ENCODE measurements around the gene TRAF3.

The TRAF3 gene

GRCh38 chr14:102758087-102758486, 19.2 kb upstream of the TRAF3 start:
- Histone ChIP-seq H3K9ac (ENCODE audit: low read length) (no peak overlapping the region), H3K4me2 (ENCODE audit: low read depth, low read length, poor library complexity, severe bottlenecking) (no peak overlapping the region), H3K9me3 (ENCODE audit: insufficient read depth, low read length) (no peaks in the 10 kb centered on the region), H3K4me3 (ENCODE audit: insufficient read depth, low read length, poor library complexity, severe bottlenecking) (no peak overlapping the region), H4K20me1 (ENCODE audit: low read depth, low read length) (no peaks in the 10 kb centered on the region), H3K27ac (ENCODE audit: low read depth, low read length) (no peak overlapping the region), H3K9me2 (replicated peaks; ENCODE audit: insufficient read depth, low read length) (no peaks in the 10 kb centered on the region), H3K79me2 (ENCODE audit: insufficient read depth, low read length) (no peaks in the 10 kb centered on the region), H3F3A (ENCODE audit: insufficient read depth) (no peaks in the 10 kb centered on the region), H3K27me3 (ENCODE audit: low read length) (no peaks in the 10 kb centered on the region), H3K36me3 (ENCODE audit: low read length) (no peaks in the 10 kb centered on the region), H2AFZ (ENCODE audit: low read depth, low read length, severe bottlenecking) (no peak overlapping the region)
- no peak for TF ChIP-seq CTCF (IDR thresholded peaks at IDR 0.05; ENCODE audit: insufficient read depth, low read length, poor library complexity, severe bottlenecking)
- TF ChIP-seq EZH2phosphoT487 (conservative IDR thresholded peaks at IDR 0.05; ENCODE audit: low read length) = no peak

- H3K4me3 ChIP-seq (ENCODE audit: insufficient read depth, low read length, poor library complexity, severe bottlenecking) = no peak overlapping the region
- no peak for TF ChIP-seq EZH2phosphoT487 (conservative IDR thresholded peaks at IDR 0.05; ENCODE audit: low read length)
Observed at GRCh38 chr14:102759456-102760187, 17.6 kb upstream of the TRAF3 start.

GRCh38 chr14:102760496-102761193, 16.6 kb upstream of the TRAF3 start:
- Histone ChIP-seq H3K4me2 (ENCODE audit: low read depth, low read length, poor library complexity, severe bottlenecking) (no peak overlapping the region), H3K9me3 (ENCODE audit: insufficient read depth, low read length) (no peaks in the 10 kb centered on the region), H3K27ac (ENCODE audit: low read depth, low read length) (no peak overlapping the region), H3K79me2 (ENCODE audit: insufficient read depth, low read length) (no peaks in the 10 kb centered on the region), H3K4me3 (ENCODE audit: insufficient read depth, low read length, poor library complexity, severe bottlenecking) (no peak overlapping the region), H2AFZ (ENCODE audit: low read depth, low read length, severe bottlenecking) (no peak overlapping the region), H3F3A (ENCODE audit: insufficient read depth) (no peaks in the 10 kb centered on the region), H3K9me2 (replicated peaks; ENCODE audit: insufficient read depth, low read length) (no peaks in the 10 kb centered on the region), H3K27me3 (ENCODE audit: low read length) (no peaks in the 10 kb centered on the region), H3K9ac (ENCODE audit: low read length) (no peak overlapping the region), H4K20me1 (ENCODE audit: low read depth, low read length) (no peaks in the 10 kb centered on the region), H3K36me3 (ENCODE audit: low read length) (no peaks in the 10 kb centered on the region)
- TF ChIP-seq CTCF (IDR thresholded peaks at IDR 0.05; ENCODE audit: insufficient read depth, low read length, poor library complexity, severe bottlenecking) (no peak), EZH2phosphoT487 (conservative IDR thresholded peaks at IDR 0.05; ENCODE audit: low read length) (no peak)

More at GRCh38 chr14:102759456-102760187, 17.6 kb upstream of the TRAF3 start:
- no peaks in the 10 kb centered on the region for H3K36me3 ChIP-seq (ENCODE audit: low read length)
- no peaks in the 10 kb centered on the region for H3K9me3 ChIP-seq (ENCODE audit: insufficient read depth, low read length)
- H3F3A ChIP-seq (ENCODE audit: insufficient read depth) = no peaks in the 10 kb centered on the region
- H3K79me2 ChIP-seq (ENCODE audit: insufficient read depth, low read length) = no peaks in the 10 kb centered on the region
- no peak overlapping the region for H3K4me2 ChIP-seq (ENCODE audit: low read depth, low read length, poor library complexity, severe bottlenecking)
- H4K20me1 ChIP-seq (ENCODE audit: low read depth, low read length) = no peaks in the 10 kb centered on the region
- no peak overlapping the region for H2AFZ ChIP-seq (ENCODE audit: low read depth, low read length, severe bottlenecking)
- H3K27ac ChIP-seq (ENCODE audit: low read depth, low read length) = no peak overlapping the region
- no peaks in the 10 kb centered on the region for H3K27me3 ChIP-seq (ENCODE audit: low read length)
- H3K9ac ChIP-seq (ENCODE audit: low read length) = no peak overlapping the region
- H3K9me2 ChIP-seq (replicated peaks; ENCODE audit: insufficient read depth, low read length) = no peaks in the 10 kb centered on the region

GRCh38 chr14:102761206-102761605, 16.0 kb upstream of the TRAF3 start:
- no peaks in the 10 kb centered on the region for H4K20me1 ChIP-seq (ENCODE audit: low read depth, low read length)
- no peaks in the 10 kb centered on the region for H3F3A ChIP-seq (ENCODE audit: insufficient read depth)
- no peaks in the 10 kb centered on the region for H3K79me2 ChIP-seq (ENCODE audit: insufficient read depth, low read length)
- TF ChIP-seq CTCF (IDR thresholded peaks at IDR 0.05; ENCODE audit: insufficient read depth, low read length, poor library complexity, severe bottlenecking) (no peak), EZH2phosphoT487 (conservative IDR thresholded peaks at IDR 0.05; ENCODE audit: low read length) (no peak)
- H3K36me3 ChIP-seq (ENCODE audit: low read length) = no peaks in the 10 kb centered on the region
- no peaks in the 10 kb centered on the region for H3K9me3 ChIP-seq (ENCODE audit: insufficient read depth, low read length)
- H3K4me3 ChIP-seq (ENCODE audit: insufficient read depth, low read length, poor library complexity, severe bottlenecking) = no peak overlapping the region
- no peak overlapping the region for H3K9ac ChIP-seq (ENCODE audit: low read length)
- no peak overlapping the region for H2AFZ ChIP-seq (ENCODE audit: low read depth, low read length, severe bottlenecking)
- no peaks in the 10 kb centered on the region for H3K9me2 ChIP-seq (replicated peaks; ENCODE audit: insufficient read depth, low read length)
- H3K27ac ChIP-seq (ENCODE audit: low read depth, low read length) = no peak overlapping the region
- H3K4me2 ChIP-seq (ENCODE audit: low read depth, low read length, poor library complexity, severe bottlenecking) = no peak overlapping the region
- no peaks in the 10 kb centered on the region for H3K27me3 ChIP-seq (ENCODE audit: low read length)
